GM18907 (cell line): ENCODE data around the gene SUV39H1.

Experiments
- ATAC-seq: cut with Tn5 transposase; IDR thresholded peaks from one replicate; pipeline ENCODE4 v1.9.1; 2021; ENCODE audit warnings: mild to moderate bottlenecking, moderate library complexity; ENCODE audit not compliant: unreplicated experiment

SUV39H1 gene

GRCh38 chrX:48754238-48754637 is 57.7 kb downstream of the SUV39H1 start:
- no peak for ATAC-seq
